Endothelial cell of umbilical vein (primary cell): ENCODE results near the gene ZNF804A. TPM values are rescaled to one million over a fixed set of nuclear protein-coding genes. Genes with fewer than 3 reads are reported as not detected.

ENCODE experiments used
- BruUV-seq: library from RNA; stranded (reverse); fragments of 400-500 nt; replicated peaks from 2 replicates; lab custom pipeline; 2021; lab: Mats Ljungman, UMichigan
- CTCF ChIA-PET: fragments of 300-600, 350-600 bp; sonication (Branson Sonifier 250); formaldehyde crosslinking; loops from one replicate; lab custom pipeline; 2021; ENCODE audit warnings: antibody characterized with exemption, inconsistent platforms; lab: Charles Lee
- POLR2A ChIA-PET: fragments of 300-600, 350-600 bp; sonication (Branson Sonifier 250); formaldehyde crosslinking; loops from one replicate; lab custom pipeline; 2021; ENCODE audit warnings: antibody characterized with exemption, inconsistent platforms; lab: Charles Lee
- DNase-seq: peaks from one replicate; pipeline ENCODE4 v3.0.0-alpha.2; 2011; ENCODE audit warnings: low read depth, low spot score
- FAIRE-seq: peaks from 2 replicates; lab custom pipeline; 2011; peaks lifted over from hg19 to GRCh38; lab: Jason Lieb, UNC
- H2AFZ ChIP-seq: 2 replicates; pipeline ENCODE4 v1.6.0; 2012; ENCODE audit warnings: low read depth, low read length, control low read depth, inconsistent platforms
- H3K27ac ChIP-seq: 2 replicates; pipeline ENCODE4 v1.5.1; 2011; ENCODE audit warnings: low read depth, mild to moderate bottlenecking, control low read depth, low read length, moderate library complexity; ENCODE audit not compliant: insufficient read depth
- H3K27me3 ChIP-seq, 2 experiments: 2 replicates each; pipeline versions ENCODE4 v1.6.0 to v1.6.1; 2011; ENCODE audit warnings: low read length in 2 of 2, mixed read lengths in 1 of 2; ENCODE audit not compliant: control insufficient read depth in 2 of 2, insufficient read depth in 2 of 2
- H3K36me3 ChIP-seq, 2 experiments: 2 replicates in 1 of 2; 3 replicates in 1 of 2; pipeline ENCODE4 v1.5.1; 2011; ENCODE audit warnings: low read length in 2 of 2, mild to moderate bottlenecking in 1 of 2, moderate library complexity in 1 of 2; ENCODE audit not compliant: control insufficient read depth in 2 of 2, insufficient read depth in 2 of 2; ENCODE audit errors: extremely low read depth in 1 of 2
- H3K4me1 ChIP-seq: 3 replicates; pipeline ENCODE4 v1.5.1; 2011; ENCODE audit warnings: mild to moderate bottlenecking, low read length; ENCODE audit not compliant: control insufficient read depth, insufficient read depth; ENCODE audit errors: extremely low read depth
- H3K4me2 ChIP-seq: 2 replicates; pipeline ENCODE4 v1.6.1; 2011; ENCODE audit warnings: low read length, control low read depth, mixed read lengths; ENCODE audit not compliant: insufficient read depth
- H3K4me3 ChIP-seq, 3 experiments: fragments of 200-600 bp in 1 of 3; sonication (generic), shearing (Covaris generic) in 1 of 3; replicated peaks in 1 of 3; 2 replicates each; pipeline ENCODE4 v1.5.1; 2011 to 2016; ENCODE audit warnings: control low read depth in 3 of 3, low read length in 3 of 3, mild to moderate bottlenecking in 2 of 3, inconsistent platforms in 1 of 3, low read depth in 1 of 3, moderate library complexity in 1 of 3; ENCODE audit not compliant: insufficient read depth in 1 of 3
- H3K79me2 ChIP-seq: 2 replicates; pipeline ENCODE4 v1.6.0; 2012; ENCODE audit warnings: low read length, inconsistent platforms; ENCODE audit not compliant: control insufficient read depth, insufficient read depth
- H3K9ac ChIP-seq: replicated peaks from 2 replicates; pipeline ENCODE3; 2011; ENCODE audit warnings: low read length, control low read depth; ENCODE audit not compliant: insufficient read depth; ENCODE audit errors: extremely low read depth
- H3K9me1 ChIP-seq: replicated peaks from 3 replicates; pipeline ENCODE4 v1.6.0; 2011; ENCODE audit warnings: mild to moderate bottlenecking, low read length; ENCODE audit not compliant: control insufficient read depth, insufficient read depth; ENCODE audit errors: extremely low read depth
- H3K9me3 ChIP-seq: replicated peaks from 2 replicates; pipeline ENCODE4 v1.5.1; 2012; ENCODE audit warnings: low read length, inconsistent platforms; ENCODE audit not compliant: control insufficient read depth, insufficient read depth
- H4K20me1 ChIP-seq: replicated peaks from 2 replicates; pipeline ENCODE3; 2011; ENCODE audit warnings: mild to moderate bottlenecking, low read length; ENCODE audit not compliant: control insufficient read depth, insufficient read depth; ENCODE audit errors: extremely low read depth
- CTCF ChIP-seq, 2 donors: IDR thresholded peaks; 1 replicate in 1 of 2; 2 replicates in 1 of 2; pipeline ENCODE4 v1.5.1; 2011; ENCODE audit warnings: low read length in 2 of 2, mild to moderate bottlenecking in 2 of 2, moderate library complexity in 2 of 2, control low read depth in 1 of 2, inconsistent platforms in 1 of 2, low read depth in 1 of 2; ENCODE audit not compliant: insufficient read depth in 1 of 2; ENCODE audit errors: extremely low read depth in 1 of 2
- FOS ChIP-seq: IDR thresholded peaks from 2 replicates; pipeline ENCODE4 v1.6.1; 2011; ENCODE audit warnings: mild to moderate bottlenecking, low read length, moderate library complexity, borderline replicate concordance; ENCODE audit not compliant: insufficient read depth
- GATA2 ChIP-seq: IDR thresholded peaks from 2 replicates; pipeline ENCODE4 v1.7.0; 2011; ENCODE audit warnings: low read depth, mild to moderate bottlenecking, moderate library complexity, mixed read lengths, low read length; ENCODE audit not compliant: insufficient read length, insufficient read depth
- JUN ChIP-seq: IDR thresholded peaks from 2 replicates; pipeline ENCODE4 v1.6.1; 2011; ENCODE audit warnings: borderline replicate concordance, low read depth; ENCODE audit not compliant: insufficient read length, insufficient read depth
- MAX ChIP-seq: IDR thresholded peaks from 2 replicates; pipeline ENCODE4 v1.6.1; 2011; ENCODE audit not compliant: insufficient read depth, insufficient read length
- POLR2A ChIP-seq: IDR thresholded peaks from 2 replicates; pipeline ENCODE4 v1.6.1; 2012; ENCODE audit warnings: low read depth, mild to moderate bottlenecking, control low read depth, low read length
- POLR2AphosphoS5 ChIP-seq: IDR thresholded peaks from 2 replicates; pipeline ENCODE4 v1.6.1; 2012; ENCODE audit warnings: low read depth, mild to moderate bottlenecking, control low read depth, low read length, moderate library complexity; ENCODE audit not compliant: insufficient read depth
- dilution Hi-C: fragments of 300-500 bp; cut with MboI; formaldehyde crosslinking; loops from one replicate; pipeline ENCODE4 v1.15.0; 2019; ENCODE audit warnings: low sequenced_read_pairs; ENCODE audit not compliant: extremely low pct_ligation_motif_present
- intact Hi-C: fragments of 100-400 bp; cut with micrococcal nuclease; formaldehyde crosslinking; loops from one replicate; pipeline ENCODE4 v1.10.0; 2022
- polyA plus RNA-seq, 4 experiments: library from polyadenylated mRNA; depleted of rRNA in 3 of 4; stranded (reverse) in 3 of 4; unstranded in 1 of 4; fragments of >200 nt; gene quantifications; 2 replicates each; pipeline versions ENCODE4 v1.2.1 to v1.2.3, GENCODE V29; 2011 to 2012; ENCODE audit warnings: missing spikeins in 1 of 4
- total RNA-seq: library from RNA; stranded (reverse); gene quantifications from 2 replicates; pipeline ENCODE4 v1.2.3, GENCODE V29; 2021

ZNF804A gene
- total and polyA plus RNA-seq, 2 donors (not counting 3 experiments of a cell fraction or from before 2014, with no cell fraction given), result 0.22 TPM; not detected in 1

- no peak for DNase-seq
- POLR2A ChIA-PET, result no interaction called here
Observed at GRCh38 chr2:184654945-184655344, 56.6 kb downstream of the ZNF804A start.

GRCh38 chr2:184677171-184677570, 78.8 kb downstream of the ZNF804A start:
- H2AFZ ChIP-seq, result no peak overlapping the region
- H3K36me3 ChIP-seq, result no peaks in the 10 kb centered on the region
- DNase-seq (peak; percentile 21), FAIRE-seq (no peak)
- POLR2A ChIA-PET, result no interaction called here
- TF ChIP-seq FOS (peak; percentile 23), POLR2AphosphoS5 (no peak), CTCF (IDR thresholded peaks at IDR 0.05; ENCODE audit: extremely low read depth in 1 of 2, insufficient read depth in 1 of 2, low read depth in 1 of 2, low read length in 2 of 2) (no peak), GATA2 (peak; percentile 35)
- CTCF ChIA-PET, result interaction anchor here (1.0 kb wide), 1 partner anchor 8 kb away, joined by 3 read pairs; no protein-coding TSS in a partner anchor
- H3K4me3 ChIP-seq, result no peak overlapping the region
- H3K27me3 ChIP-seq, result no peaks in the 10 kb centered on the region
- H4K20me1 ChIP-seq, result no peaks in the 10 kb centered on the region
- no peak overlapping the region for H3K9ac ChIP-seq
- H3K4me1 ChIP-seq, result no peaks in the 10 kb centered on the region
- no peaks in the 10 kb centered on the region for H3K9me3 ChIP-seq
- dilution Hi-C loops (no loop called here), intact Hi-C loops (no loop called here)
- no peak overlapping the region for H3K4me2 ChIP-seq
- no peaks in the 10 kb centered on the region for H3K79me2 ChIP-seq
- BruUV-seq, result no TSS peak
- H3K9me1 ChIP-seq, result no peaks in the 10 kb centered on the region
- no peak overlapping the region for H3K27ac ChIP-seq

More at GRCh38 chr2:184654945-184655344, 56.6 kb downstream of the ZNF804A start:
- Histone ChIP-seq H3K27me3 (no peaks in the 10 kb centered on the region), H4K20me1 (no peaks in the 10 kb centered on the region), H3K4me3 (no peak overlapping the region), H3K79me2 (no peaks in the 10 kb centered on the region), H3K4me1 (no peaks in the 10 kb centered on the region), H3K27ac (no peak overlapping the region), H3K9me1 (no peaks in the 10 kb centered on the region), H3K9ac (no peak overlapping the region), H2AFZ (no peak overlapping the region), H3K36me3 (no peaks in the 10 kb centered on the region), H3K9me3 (no peaks in the 10 kb centered on the region), H3K4me2 (no peak overlapping the region)
- dilution Hi-C loops (no loop called here), intact Hi-C loops (no loop called here)
- no TSS peak for BruUV-seq
- CTCF ChIA-PET, result no interaction called here
- FAIRE-seq, result no peak
- TF ChIP-seq JUN, result no peak
- no peak for TF ChIP-seq FOS
- no peak for TF ChIP-seq GATA2
- no peak for TF ChIP-seq MAX
- no peak for TF ChIP-seq POLR2AphosphoS5
- no peak for TF ChIP-seq POLR2A
